HG03469 (cell line): ENCODE data around the gene KIF6.
"Not testable (repeated sequence)": the region's sequence is repeated elsewhere in the genome, so short reads cannot be mapped to it uniquely, and the experiment has no call there.

Experiments used
- ATAC-seq: cut with Tn5 transposase; IDR thresholded peaks from one replicate; pipeline ENCODE4 v1.9.1; 2021; ENCODE audit warnings: mild to moderate bottlenecking, moderate library complexity, moderate number of reproducible peaks; ENCODE audit not compliant: unreplicated experiment

The KIF6 gene

GRCh38 chr6:39507331-39507998 is 217.7 kb downstream of the KIF6 start:
- no peak for ATAC-seq

- ATAC-seq, result not testable (repeated sequence)
Observed at GRCh38 chr6:39502362-39502955, 222.7 kb downstream of the KIF6 start.

GRCh38 chr6:39499053-39499452 is 226.2 kb downstream of the KIF6 start:
- ATAC-seq, result no peak

DNA sequence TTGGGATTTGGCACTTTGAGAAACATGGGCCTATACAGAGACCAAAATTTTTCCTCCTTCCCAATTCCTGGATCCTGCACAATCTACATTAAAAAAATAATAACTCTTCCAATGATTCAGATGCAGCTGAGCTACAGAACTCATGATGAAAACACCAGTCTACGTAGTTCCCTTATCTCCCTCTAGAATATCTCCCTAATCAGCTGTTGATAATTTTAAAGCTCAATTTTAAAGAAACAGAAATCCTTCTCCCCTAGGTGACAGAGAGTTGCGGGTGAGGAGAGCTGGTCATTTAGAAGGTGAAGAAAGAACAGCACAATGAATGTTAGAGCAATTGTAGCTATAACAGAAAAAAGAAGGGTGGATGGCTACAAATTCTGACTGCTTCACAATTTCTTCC is 227.1 kb downstream of the KIF6 start:
- ATAC-seq, result no peak

DNA sequence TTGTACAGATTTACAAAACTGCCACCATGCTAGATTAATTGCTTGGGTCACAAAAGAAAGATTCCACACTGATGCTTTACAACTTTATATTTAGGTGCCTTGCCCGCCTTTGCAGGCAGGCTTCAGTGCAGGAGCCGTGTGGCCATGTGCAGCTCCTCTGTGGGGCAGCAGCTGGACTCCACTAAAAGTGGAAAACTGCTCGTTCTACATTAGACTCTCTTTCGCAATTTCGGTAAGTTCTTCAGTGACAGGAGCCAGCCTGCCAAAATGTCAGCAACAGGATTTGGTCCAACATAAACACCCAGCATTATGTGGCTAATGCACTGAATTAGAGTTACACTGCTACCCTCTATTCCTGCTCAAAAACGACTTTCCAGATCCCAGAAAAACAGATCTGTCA is 228.3 kb downstream of the KIF6 start:
- no peak for ATAC-seq

DNA sequence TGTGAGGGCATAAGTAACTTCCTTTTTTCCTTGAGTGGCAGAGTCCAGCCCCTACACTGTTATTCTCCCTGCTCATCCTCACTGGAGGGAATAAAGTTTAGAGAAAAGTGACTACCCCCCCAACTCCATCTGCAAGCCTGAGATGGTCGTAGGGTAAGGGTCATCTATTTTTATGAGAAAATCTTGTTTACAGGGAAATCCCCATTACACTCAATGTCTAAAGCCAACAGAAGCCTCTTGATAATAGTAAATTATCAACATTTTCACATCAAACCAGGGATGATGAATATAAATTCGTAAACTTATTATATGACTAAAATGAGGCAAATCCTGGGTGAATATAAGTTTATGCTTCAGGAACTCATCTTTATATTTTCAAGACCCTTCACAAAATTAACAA is 228.8 kb downstream of the KIF6 start:
- no peak for ATAC-seq

- no peak for ATAC-seq
Observed at GRCh38 chr6:39495640-39496039, 229.6 kb downstream of the KIF6 start.

GRCh38 chr6:39494998-39495397 is 230.2 kb downstream of the KIF6 start:
- no peak for ATAC-seq

- ATAC-seq, result no peak
Observed at GRCh38 chr6:39493777-39494176, 231.4 kb downstream of the KIF6 start.

- no peak for ATAC-seq
Observed at GRCh38 chr6:39493174-39493573, 232.0 kb downstream of the KIF6 start.

DNA sequence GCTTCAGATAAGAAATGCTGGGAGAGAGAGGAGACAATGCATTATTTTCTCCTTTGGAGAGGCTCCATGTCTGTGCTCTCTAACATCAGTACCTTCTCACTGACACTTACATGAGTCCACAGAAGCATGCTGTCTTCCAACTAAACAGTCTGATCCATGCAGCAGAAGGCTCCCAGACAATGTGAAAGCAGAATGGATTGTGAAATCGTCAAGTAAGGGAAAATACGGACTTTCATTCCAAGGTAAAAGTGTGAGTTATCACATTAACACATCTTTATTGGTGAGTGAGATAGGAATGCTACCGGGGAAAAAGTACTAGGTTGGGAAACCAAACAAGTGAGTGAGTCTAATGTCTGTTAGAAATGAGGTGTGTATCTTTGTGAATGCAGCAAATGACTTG is 235.1 kb downstream of the KIF6 start:
- ATAC-seq, result no peak

- no peak for ATAC-seq
Observed at GRCh38 chr6:39488255-39488879, 236.8 kb downstream of the KIF6 start.

- no peak for ATAC-seq
Observed at GRCh38 chr6:39484276-39484675, 240.9 kb downstream of the KIF6 start.

- not testable (repeated sequence) for ATAC-seq
Observed at GRCh38 chr6:39479819-39480218, 245.4 kb downstream of the KIF6 start.

DNA sequence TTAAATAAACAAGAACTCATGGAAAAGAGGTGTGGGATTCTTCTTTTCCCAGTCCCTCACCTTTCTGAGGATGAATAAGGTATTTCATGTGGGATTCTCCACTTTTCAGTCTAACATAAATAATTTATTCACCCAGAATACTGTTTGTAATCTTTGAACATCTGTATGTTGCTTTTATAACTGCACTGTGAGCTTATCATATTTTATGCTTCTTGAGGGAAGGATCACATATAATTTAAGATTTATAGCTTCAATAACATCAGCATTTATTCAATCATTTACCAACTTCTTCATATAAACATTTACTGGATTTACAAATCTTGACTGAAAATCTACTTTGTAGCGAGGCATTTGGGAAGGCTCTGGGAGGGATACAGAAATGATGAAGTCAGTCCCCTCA is 248.5 kb downstream of the KIF6 start:
- no peak for ATAC-seq

GRCh38 chr6:39476151-39476550 is 249.1 kb downstream of the KIF6 start:
- no peak for ATAC-seq

GRCh38 chr6:39471954-39472659 is 253.1 kb downstream of the KIF6 start:
- ATAC-seq, result no peak

- no peak for ATAC-seq
Observed at GRCh38 chr6:39470506-39470905, 254.7 kb downstream of the KIF6 start.

- no peak for ATAC-seq
Observed at GRCh38 chr6:39468385-39468784, 256.8 kb downstream of the KIF6 start.

GRCh38 chr6:39466631-39467030 is 258.6 kb downstream of the KIF6 start:
- ATAC-seq, result no peak

DNA sequence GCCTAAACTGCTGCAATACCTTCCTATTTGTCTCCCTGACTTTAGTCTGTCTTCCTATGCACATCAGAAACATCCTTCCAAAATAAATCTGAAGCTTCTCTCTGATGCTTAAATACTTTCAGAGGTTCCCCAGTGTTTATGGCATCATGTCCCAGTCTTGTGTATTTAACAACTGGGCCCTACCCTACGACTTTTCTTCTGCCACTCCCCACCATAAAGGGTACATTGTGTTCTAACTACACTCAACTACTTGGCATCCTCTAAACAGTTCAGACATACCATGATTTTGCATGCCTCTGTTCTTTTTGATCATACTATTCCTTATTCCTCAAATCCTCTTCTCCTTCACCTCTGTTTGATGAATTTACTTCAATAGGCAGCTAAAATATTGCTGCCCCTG is 259.7 kb downstream of the KIF6 start:
- ATAC-seq, result no peak

DNA sequence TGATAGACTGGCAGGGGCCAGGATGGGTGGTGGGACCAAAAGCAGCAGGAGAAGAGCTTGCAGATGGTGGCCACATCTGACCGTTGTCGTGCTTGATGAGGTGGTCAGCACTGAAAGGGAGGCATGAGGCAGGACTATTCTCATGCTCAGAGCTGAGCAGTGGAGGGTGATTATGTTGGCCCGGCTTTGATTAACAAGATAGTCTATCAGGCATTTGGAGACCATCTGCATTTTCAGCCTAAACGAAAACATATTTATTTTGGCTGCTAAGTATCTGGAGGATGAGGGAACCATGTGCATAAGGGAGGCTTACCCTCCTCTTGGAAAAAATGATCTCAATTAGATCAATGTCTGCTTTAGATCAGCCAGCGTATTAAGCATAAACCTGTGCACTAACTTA is 261.1 kb downstream of the KIF6 start:
- ATAC-seq, result no peak
